Stimulated activated CD8-positive, alpha-beta memory T cell treated with anti-CD3 and anti-CD28 coated beads, Interleukin-15, amount 100 ng/mL, for 4 hours (primary cell): ENCODE data around the gene NAPA.

ENCODE experiments used
- DNase-seq, 2 donors: peaks; one replicate each; pipeline ENCODE4 v3.0.0-alpha.2; 2020; ENCODE audit warnings: low read depth in 2 of 2

The NAPA gene

DNA sequence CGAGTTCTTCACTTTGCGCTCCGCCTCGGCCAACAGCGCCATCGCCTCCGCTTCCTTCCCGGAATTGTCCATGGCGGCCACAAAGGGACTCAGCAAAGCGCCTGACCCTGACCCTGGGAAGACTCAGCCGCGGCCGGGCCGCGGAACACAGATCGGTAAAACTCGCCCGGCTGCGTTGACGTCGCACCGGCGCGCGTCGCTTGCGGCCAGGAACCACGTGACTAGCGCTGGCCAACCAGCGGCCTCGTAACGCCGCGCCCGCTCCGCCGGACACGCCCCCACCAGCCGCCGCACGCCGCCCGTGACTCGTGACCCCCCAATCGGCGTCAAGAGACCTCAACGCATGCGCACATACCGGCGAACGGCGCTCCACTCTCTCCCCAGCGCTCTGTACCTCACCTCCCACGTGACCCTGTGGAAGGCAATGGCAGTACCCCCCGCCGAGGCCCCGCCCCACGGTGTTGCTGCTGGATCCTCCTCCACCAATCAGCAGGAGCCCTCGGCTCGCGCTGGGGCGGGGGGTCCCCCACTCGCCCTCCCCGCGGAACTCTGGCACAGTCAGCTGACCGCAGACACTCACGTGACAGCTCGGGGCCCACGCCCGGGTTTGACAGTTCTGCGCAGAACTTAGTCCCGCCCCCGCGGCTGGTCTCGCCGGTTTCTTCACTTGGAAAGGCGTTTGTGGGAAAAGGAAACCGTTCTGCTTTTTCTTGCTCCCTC, at the start of gene NAPA:
Gene NAPA (minus strand): TSS at position 195 of the 720 bp plus-strand sequence. CDS start 123 bp downstream, at position 72.
- DNase-seq: peak; percentile 100

GRCh38 chr19:47564081-47564480, 49.2 kb upstream of the NAPA start:
- DNase-seq: no peak

- DNase-seq: no peak
Measured at GRCh38 chr19:47561440-47562057, 46.7 kb upstream of the NAPA start.

- no peak for DNase-seq
Measured at GRCh38 chr19:47560999-47561398, 46.1 kb upstream of the NAPA start.

DNA sequence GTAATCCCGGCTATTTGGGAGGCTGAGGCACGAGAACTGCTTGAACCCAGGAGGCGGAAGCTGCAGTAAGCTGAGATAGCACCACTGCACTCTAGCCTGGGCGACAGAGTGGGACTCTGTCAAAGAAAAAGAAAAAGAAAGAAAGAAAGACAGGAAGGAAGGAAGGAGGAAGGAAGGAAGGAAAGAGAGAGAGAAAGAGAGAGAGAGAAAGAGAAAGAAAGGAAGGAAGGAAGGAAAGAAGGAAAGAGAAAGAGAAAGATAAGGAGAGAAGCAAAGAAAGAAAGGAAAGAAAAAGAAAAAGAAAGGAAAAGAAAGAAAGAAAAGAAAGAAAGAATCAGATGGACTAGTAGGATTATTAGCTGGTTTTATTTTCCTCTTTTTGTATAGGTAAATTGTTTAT, 35.3 kb upstream of the NAPA start:
- no peak for DNase-seq

DNA sequence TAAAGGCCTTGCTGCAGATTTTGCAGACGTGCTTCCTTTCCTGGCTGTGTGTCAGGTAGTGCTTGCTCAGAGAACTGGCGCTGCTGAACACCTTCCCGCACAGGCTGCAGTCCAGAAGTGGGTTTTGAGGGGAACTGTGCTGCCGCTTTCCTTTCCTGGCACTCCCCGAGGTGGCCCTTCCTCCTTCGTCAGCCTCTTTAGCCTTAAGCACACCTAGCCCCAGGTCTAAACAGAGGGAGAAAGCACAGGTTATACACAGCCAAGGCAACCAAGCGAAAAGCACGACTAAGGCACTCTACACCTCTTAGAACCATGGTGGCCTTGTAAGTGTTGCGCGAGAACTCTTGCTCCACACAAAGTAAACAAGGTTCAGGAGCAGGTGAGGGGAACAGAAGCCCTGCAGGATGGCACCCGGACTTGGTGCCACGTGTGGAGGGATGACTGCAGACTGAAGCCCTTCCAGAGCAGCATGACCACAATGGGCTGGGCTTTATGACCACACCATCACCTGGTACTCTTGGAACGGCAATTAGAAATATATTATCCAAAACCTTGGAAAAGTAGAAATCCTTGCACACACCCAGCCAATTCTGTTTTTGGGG, 34.5 kb upstream of the NAPA start:
- no peak for DNase-seq

DNA sequence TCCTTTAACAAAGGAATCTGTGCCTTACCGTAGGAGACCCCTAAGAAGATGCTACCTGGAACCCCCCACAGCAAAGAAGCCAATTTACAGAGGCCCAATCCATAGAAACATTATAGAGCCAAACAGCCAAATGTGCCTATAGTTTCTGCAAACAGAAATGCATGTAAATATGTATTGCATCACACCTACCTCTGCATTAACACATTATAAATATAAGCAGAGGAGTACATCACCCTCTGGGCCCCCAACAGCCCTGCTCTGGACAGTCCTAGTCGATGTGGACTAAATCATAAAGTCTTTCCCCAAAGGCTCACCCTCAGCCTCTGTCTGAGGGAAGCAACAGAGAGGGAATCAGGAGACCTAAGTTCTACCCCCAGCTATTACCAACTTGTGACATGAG, 32.3 kb upstream of the NAPA start:
- no peak for DNase-seq

GRCh38 chr19:47545061-47545948, 30.4 kb upstream of the NAPA start:
- DNase-seq: no peak

GRCh38 chr19:47544476-47544875, 29.6 kb upstream of the NAPA start:
- DNase-seq: no peak

GRCh38 chr19:47544075-47544474, 29.2 kb upstream of the NAPA start:
- no peak for DNase-seq

DNA sequence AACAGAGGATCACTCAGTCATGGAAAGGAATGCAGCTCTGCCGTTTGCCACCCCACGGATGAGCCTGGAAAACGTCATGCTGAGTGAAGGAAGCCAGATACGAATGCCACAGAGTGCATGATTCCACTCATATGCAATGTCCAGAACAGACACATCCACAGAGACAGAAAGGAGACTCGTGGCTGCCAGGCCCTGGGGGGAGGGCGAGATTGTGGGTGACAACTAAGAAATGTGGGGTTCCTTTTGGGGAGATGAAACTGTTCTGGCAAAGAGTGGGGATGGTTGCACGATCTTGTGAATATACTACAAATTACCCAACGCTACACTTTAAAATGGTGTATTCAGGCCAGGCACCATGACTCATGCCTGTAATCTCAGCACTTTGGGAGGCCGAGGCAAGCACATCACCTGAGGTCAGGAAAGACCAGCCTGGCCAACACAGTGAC, 27.2 kb upstream of the NAPA start:
- DNase-seq: no peak

DNA sequence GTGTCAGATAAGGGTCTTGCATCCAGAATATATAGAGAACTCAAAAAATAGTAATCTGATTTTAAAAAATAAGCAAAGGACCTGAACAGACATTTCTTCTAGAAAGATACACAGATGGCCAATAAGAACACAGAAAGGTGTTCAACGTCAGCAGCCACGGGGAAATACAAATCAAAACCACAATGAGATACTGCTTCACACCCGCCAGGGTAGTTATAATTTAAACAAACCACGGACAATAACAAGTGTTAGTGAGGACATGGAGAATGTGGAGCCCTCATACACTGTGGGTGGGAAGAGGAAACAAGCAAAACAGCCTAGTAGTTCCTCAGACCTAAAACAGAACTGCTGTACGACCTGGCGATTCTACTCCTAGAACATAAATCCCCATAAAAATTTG, 26.7 kb upstream of the NAPA start:
- peak in 1 of 2 donors; percentile 10 for DNase-seq

DNA sequence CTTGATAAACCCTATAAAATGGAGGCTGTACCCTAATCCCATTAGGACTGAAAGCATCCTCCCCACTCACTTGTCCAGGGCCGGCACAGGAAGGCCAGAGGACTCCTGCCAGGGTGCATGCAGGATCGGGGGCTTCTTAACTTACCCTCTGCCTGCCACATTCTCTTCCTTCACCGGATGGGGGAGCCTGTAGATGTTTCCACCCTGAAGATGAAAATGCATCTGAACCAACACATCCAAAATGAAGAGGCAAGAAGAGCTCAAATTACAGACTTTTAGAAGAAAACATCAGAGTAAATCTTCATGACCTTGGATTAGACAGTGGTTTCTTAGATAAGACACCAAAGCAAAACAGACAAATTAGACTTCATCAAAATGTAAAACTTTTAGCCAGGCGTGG, 25.9 kb upstream of the NAPA start:
- no peak for DNase-seq

DNA sequence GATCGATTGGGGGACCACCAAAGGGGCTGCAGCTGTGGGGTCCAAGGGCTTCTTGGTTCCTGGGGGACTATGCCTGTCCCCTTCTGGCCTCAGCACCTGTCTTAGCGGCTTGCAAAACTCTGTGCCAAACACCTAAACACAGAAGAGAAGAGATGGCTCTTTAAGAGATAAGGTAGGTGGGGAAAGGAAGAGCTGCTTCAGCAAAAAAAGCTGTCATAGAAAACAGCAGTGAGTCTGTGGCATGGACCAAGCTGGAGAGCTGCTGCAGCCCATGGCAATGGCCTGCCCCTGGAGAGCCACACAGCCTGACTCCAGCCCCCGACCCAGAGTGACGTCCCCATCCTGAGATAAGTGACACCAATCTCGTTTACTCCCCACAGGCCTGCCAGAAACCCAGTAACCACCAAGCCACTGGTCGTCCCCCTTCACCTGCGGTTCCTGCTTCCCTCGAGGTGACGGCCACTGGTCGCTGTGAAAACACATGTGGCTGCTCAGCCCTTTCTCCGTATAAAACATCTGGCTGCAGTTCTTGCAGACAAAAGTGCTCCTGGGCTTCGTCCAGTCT, 25.0 kb upstream of the NAPA start:
- no peak for DNase-seq

DNA sequence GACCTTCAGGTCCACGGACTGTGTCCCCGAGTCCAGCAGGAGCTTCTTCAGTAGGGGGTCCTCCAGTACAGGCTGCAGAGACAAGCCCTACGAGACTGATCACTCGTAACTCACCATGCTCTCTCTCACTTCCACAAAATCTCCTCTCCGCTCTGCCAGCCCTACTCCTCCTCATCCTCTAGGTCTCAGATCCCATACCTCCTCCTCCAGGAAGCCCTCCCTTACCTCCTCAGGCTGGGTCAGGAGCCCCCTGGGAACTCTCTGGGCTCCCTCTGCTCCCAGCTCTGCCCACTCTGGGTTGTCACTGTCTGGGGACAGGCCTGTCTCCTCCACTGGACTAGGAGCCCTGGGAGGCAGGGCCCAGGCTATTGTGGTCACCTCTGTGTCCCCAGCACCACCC, 23.9 kb upstream of the NAPA start:
- DNase-seq: no peak

- no peak for DNase-seq
Measured at GRCh38 chr19:47537493-47537892, 22.6 kb upstream of the NAPA start.

DNA sequence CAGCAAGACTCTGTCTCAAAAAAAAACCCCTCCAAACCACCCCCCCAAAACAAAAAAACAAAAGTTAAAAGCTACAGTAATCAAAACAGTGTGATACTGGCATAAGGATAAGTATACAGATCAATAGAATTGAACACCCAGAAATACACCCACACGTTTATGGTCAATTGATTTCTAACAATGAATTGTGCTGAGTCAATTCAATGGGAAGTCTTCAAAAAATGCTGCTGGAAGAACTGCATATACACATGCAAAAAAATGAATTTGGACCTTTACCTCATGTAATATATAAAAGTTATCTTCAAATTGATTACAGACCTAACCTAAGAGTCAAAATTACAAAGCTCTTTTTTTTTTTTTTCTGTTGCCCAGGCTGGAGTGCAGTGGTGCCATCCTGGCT, 19.8 kb upstream of the NAPA start:
- DNase-seq: no peak

GRCh38 chr19:47531640-47532387, 17.0 kb upstream of the NAPA start:
- no peak for DNase-seq

DNA sequence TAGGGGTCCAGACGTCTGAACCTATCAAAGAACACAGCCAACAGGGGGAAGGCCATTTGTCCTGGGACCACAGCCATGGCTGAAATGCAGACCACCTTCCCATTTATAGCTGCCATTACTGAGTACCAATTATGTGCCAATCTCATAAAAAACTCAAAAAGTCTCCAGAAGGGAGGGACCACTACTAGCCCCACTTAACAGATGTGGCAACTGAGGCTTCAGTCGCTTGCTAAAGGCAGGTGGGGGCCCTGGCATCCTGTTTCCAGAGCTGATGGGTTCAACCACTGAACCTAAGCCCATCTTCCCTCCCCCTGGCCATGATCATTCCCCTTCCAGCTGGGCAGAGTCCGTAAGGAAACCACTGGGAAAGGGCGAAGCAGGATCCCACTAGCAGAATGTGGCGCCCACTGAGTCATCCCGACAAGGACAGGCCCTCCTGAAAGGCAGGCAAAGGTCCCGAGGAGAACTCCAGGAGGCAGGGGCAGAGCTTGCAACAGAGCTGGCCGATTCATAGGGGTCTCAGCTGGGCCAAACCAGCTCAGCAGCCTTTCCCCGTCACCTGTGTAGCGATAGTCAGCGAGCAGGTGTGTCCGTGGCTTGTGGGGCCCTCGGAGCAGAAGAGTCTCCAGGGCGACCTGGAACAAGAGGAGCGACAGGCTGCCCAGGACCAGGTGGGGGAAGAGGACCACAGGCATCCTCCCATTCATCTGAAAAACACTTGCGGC, 14.3 kb upstream of the NAPA start:
- DNase-seq: no peak

DNA sequence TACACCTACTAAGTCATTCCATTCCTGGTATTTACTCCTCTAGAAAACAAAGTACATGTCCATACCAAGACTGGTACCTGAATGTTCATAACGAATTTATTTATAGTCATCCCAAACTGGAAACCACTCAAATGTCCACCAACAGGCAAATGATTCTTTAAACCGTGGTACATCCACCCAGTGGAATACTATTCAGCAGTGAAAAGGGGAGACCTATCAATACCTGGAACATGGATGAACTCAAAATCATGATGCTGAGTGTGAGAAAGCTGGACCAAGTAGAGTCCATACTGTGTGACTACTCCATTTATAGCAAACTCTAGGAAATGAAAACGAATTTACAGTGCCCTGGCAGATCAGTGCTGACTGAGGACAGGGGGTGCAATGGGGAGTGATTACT, 11.9 kb upstream of the NAPA start:
- no peak for DNase-seq
